Lower leg skin (tissue), 3 donors: Measurements from ENCODE around the gene LACRT.

ENCODE experiments used
- POLR2A ChIP-seq, 2 donors: fragments of 450-650 bp; IDR thresholded peaks; one replicate each; pipeline ENCODE4 v1.6.1; 2016 to 2017; ENCODE audit warnings: antibody characterized with exemption in 2 of 2, mild to moderate bottlenecking in 1 of 2, moderate library complexity in 1 of 2
- TF ChIP-seq, protein P1 (sequence below), 3 donors: fragments of 450-650 bp; IDR thresholded peaks; one replicate each; pipeline ENCODE4 v1.5.1; 2016; ENCODE audit warnings: antibody characterized with exemption in 3 of 3, mild to moderate bottlenecking in 3 of 3, moderate library complexity in 2 of 3

DNA sequence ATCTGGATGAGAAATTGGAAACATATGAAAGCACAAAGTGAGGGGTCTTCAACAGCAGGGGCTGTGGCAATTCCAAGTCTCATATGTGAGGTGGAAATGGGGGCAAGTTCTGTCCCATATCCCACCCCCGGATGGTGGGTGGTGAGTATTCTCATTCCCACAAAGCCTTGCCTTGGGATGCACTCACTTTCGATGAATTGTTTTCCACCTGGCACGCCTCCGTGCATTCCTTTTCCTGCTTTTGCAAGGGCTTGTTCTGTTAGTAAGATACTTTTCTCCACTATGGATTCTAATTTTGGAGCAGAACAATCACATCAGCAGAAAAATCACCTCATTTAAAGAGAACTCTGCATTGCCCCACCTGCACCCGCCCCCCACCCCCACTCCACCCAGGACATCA lies 3.1 kb downstream of the LACRT start:
- TF ChIP-seq, protein P1, sequence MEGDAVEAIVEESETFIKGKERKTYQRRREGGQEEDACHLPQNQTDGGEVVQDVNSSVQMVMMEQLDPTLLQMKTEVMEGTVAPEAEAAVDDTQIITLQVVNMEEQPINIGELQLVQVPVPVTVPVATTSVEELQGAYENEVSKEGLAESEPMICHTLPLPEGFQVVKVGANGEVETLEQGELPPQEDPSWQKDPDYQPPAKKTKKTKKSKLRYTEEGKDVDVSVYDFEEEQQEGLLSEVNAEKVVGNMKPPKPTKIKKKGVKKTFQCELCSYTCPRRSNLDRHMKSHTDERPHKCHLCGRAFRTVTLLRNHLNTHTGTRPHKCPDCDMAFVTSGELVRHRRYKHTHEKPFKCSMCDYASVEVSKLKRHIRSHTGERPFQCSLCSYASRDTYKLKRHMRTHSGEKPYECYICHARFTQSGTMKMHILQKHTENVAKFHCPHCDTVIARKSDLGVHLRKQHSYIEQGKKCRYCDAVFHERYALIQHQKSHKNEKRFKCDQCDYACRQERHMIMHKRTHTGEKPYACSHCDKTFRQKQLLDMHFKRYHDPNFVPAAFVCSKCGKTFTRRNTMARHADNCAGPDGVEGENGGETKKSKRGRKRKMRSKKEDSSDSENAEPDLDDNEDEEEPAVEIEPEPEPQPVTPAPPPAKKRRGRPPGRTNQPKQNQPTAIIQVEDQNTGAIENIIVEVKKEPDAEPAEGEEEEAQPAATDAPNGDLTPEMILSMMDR (IDR thresholded peaks at IDR 0.05) = no peak
- TF ChIP-seq POLR2A (IDR thresholded peaks at IDR 0.05) = no peak
